HepG2 (cell line): Measurements from ENCODE around the gene GABRG3.

Experiments used
- BRCA1 ChIP-seq: sonication (generic); formaldehyde crosslinking; IDR thresholded peaks from 2 replicates; pipeline ENCODE4 v1.4.0; 2020; ENCODE audit warnings: missing genetic modification reagents
- CEBPZ ChIP-seq: IDR thresholded peaks from 2 replicates; pipeline ENCODE4 v1.6.1; 2012; ENCODE audit warnings: low read length, improper control_type of control experiment
- EZH2 ChIP-seq: conservative IDR thresholded peaks from 2 replicates; pipeline ENCODE4 v1.6.1; 2012; ENCODE audit warnings: mild to moderate bottlenecking, low read depth, low read length, moderate library complexity
- KDM5A ChIP-seq: fragments of 200-600 bp; sonication (generic); IDR thresholded peaks from 2 replicates; pipeline ENCODE4 v1.7.0; 2018; ENCODE audit warnings: antibody characterized with exemption, mild to moderate bottlenecking, low read length, borderline replicate concordance
- RFX5 ChIP-seq: IDR thresholded peaks from 2 replicates; pipeline ENCODE4 v1.6.1; 2011; ENCODE audit warnings: low read depth, low read length, improper control_type of control experiment
- TAF1 ChIP-seq: sonication (generic); formaldehyde crosslinking; IDR thresholded peaks from 2 replicates; pipeline ENCODE4 v1.4.0; 2020; ENCODE audit warnings: missing genetic modification reagents
- TEAD2 ChIP-seq: sonication (generic); formaldehyde crosslinking; IDR thresholded peaks from 2 replicates; pipeline ENCODE4 v1.9.0; 2021; ENCODE audit warnings: missing genetic modification reagents
- ZNF432 ChIP-seq: sonication (generic); formaldehyde crosslinking; IDR thresholded peaks from 2 replicates; pipeline ENCODE4 v1.5.0; 2020; ENCODE audit warnings: missing genetic modification reagents, mild to moderate bottlenecking, borderline replicate concordance
- ZNF503 ChIP-seq: sonication (generic); formaldehyde crosslinking; IDR thresholded peaks from 2 replicates; pipeline ENCODE4 v1.4.0; 2020; ENCODE audit warnings: missing genetic modification reagents
- ZNF687 ChIP-seq: sonication (generic); formaldehyde crosslinking; IDR thresholded peaks from 2 replicates; pipeline ENCODE4 v1.5.1; 2020; ENCODE audit warnings: mild to moderate bottlenecking, missing genetic modification reagents, moderate library complexity

GRCh38 chr15:27196691-27197090 is 225.7 kb downstream of the GABRG3 start:
- no peak for TF ChIP-seq TEAD2 (CRISPR knock-in tag)
- TF ChIP-seq RFX5 = no peak
- no peak for TF ChIP-seq TAF1 (CRISPR knock-in tag)
- TF ChIP-seq BRCA1 = no peak
- no peak for TF ChIP-seq KDM5A
- TF ChIP-seq CEBPZ = no peak
- no peak for TF ChIP-seq ZNF503
- TF ChIP-seq ZNF687 (CRISPR knock-in tag) = no peak
- TF ChIP-seq ZNF432 (CRISPR knock-in tag) = no peak
- no peak for TF ChIP-seq EZH2
